A204.1 (cell line): ENCODE measurements around the gene D2HGDH.
"Not testable (repeated sequence)": the region's sequence is repeated elsewhere in the genome, so short reads cannot be mapped to it uniquely, and the experiment has no call there.

Experiments used
- FAIRE-seq: peaks from 2 replicates; lab custom pipeline; 2012; peaks lifted over from hg19 to GRCh38; lab: Jason Lieb, UNC

Gene D2HGDH

GRCh38 chr2:241808721-241809382 lies 74.4 kb downstream of the D2HGDH start, which contains the start of gene NEU4:
Gene NEU4 (plus strand): TSS chr2:241809193. CDS start chr2:241814485, 5,292 bp downstream.
- no peak for FAIRE-seq

GRCh38 chr2:241809383-241810306 lies 75.2 kb downstream of the D2HGDH start:
- no peak for FAIRE-seq

- FAIRE-seq, result no peak
Observed at GRCh38 chr2:241810307-241811200, 76.1 kb downstream of the D2HGDH start.

DNA sequence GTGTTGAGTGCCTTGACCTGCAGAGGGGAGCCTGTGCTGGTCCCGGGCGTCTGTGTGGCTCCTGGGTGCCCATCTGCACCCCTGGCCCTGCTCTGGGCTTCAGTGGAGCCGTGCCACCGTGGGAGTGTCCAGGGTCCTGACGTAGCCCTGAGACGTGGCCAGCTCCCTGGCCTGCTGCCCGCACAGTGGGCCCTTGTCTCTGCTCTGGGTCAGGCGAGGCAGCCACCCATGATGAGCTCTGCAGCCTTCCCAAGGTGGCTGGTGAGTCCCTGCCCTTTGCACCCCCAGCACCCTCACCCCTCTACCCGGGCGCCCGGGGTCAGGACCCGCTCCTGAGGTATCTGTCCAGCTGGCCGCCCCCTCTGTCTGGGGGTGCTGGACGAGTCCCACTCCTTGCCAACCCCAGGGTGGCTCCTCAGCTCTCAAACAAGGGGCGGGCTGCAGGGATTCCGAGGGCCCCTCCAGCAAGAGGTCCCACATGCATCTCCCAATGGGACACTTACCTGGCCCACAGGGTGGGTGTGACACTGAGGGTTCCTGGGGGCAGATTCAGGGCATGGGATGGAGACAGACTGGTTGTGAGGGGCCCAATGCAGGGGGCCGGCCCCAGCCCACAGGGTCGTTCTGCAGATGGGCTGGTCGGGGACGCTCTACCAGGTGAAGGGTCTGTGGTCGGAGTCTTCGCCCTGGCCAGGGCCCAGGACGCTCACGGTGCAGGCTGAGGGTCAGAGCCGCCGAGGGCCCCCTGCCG lies 76.9 kb downstream of the D2HGDH start:
- no peak for FAIRE-seq

DNA sequence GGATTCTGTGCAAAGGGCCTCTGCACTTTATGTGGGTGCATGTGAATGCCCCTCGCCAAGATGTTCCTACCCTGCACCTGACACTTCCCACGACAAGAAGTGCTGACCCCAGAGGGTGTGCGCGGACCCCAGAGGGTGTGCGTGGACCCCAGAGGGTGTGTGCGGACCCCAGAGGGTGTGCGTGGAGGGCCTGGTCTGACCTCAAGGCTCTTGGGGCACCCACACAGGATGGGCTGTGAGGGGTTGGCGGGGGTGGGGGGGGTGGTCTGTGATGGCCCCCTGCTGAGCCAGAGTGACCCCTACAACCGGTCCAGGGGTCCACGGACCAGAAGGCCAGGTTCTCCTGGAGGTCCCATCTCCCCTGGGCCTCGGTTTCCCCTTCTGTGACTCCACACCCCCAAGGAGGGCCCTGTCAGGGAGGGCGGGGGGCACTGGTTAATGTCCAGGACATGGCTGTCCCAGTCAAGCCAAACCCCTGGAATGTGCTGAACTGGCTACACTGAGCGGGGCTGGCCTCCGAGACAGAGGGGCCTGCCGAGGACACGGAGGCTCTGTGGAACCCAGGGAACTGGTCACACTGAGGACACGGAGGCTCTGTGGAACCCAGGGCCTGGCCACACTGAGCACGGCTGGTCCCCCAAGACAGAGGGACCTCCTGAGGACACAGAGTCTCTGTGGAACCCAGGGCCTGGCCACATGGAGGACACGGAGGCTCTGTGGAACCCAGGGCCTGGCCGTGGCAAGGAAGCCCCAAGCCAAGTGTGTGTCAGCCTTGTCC lies 77.7 kb downstream of the D2HGDH start:
- FAIRE-seq, result no peak

DNA sequence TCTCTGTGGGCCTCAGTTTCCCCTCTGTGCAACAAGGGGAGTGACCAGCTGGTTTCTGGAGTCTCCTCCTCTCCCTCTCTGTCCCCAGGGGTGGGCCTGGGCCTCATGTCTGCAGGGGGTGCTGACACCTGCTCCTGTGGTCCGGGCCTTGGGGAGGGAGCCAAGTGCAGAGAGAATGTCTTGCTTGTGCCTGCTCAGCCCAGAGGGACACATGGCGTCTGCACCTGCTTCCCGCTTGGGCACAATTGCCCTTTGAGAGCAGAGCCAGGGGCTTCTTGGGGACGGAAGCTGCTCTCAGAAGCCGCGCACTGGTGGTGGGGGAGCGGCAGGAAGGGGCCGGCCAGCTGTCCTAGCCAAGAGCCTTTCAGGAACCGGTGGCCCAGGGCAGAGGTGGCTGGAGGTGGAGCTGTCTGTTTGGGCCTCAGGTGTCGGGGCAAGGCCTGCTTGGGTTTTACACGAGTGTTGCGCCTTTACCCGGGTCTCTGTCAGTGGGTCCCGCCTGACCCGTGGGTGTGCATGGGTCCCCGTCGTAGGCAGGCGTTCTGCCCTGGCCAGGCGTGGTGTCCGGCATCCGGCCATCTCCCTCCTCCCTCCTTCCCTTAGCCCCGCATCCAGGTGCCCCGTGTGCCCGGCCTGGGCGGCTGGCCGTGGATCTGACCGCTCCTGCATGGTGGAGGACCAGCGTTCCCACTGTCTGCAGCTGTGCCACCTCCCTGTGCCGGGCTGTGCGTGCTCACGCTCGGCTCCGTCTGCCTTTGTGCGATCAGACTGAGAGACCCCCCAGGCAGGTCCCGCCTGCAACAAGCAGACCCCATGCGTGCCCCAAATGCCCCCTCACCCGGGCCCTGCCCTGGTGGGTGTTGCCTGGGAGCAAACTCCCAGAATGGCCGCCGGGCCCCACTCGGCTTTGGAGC lies 78.6 kb downstream of the D2HGDH start:
- no peak for FAIRE-seq

GRCh38 chr2:241813644-241814392 lies 79.4 kb downstream of the D2HGDH start:
- no peak for FAIRE-seq

DNA sequence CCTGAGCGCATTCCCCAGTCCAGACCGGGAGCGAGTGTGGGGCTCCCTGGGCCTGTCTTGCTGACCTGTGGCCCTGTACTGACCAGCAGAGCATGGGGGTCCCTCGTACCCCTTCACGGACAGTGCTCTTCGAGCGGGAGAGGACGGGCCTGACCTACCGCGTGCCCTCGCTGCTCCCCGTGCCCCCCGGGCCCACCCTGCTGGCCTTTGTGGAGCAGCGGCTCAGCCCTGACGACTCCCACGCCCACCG lies 79.9 kb downstream of the D2HGDH start:
- FAIRE-seq, result no peak

DNA sequence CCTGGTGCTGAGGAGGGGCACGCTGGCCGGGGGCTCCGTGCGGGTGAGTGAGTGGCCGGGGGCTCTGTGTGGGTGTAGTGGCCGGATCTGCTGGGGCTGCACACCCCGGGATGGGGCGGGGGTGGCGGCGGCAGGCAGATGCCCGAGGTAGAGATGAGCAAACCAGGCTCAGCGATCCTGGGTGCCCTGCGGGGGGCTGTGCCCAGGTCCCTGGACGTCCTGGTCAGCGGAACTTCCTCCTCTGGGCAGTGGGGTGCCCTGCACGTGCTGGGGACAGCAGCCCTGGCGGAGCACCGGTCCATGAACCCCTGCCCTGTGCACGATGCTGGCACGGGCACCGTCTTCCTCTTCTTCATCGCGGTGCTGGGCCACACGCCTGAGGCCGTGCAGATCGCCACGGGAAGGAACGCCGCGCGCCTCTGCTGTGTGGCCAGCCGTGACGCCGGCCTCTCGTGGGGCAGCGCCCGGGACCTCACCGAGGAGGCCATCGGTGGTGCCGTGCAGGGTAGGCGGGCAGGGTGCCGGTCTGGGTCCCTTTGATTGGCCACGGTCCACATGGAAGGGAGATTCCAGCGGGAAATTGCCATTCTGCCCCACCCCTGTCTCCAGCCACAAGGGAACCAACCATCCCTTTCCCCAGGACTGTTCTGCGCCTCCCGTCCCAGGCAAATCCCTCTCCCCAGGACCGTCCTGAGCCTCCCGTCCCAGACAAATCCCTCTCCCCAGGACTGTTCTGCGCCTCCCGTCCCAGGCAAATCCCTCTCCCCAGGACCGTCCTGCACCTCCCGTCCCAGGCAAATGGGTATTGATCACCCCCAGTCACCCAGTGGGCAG lies 80.4 kb downstream of the D2HGDH start:
- no peak for FAIRE-seq

GRCh38 chr2:241815477-241816430 lies 81.3 kb downstream of the D2HGDH start:
- no peak for FAIRE-seq

GRCh38 chr2:241816431-241817121 lies 82.1 kb downstream of the D2HGDH start:
- FAIRE-seq, result no peak

DNA sequence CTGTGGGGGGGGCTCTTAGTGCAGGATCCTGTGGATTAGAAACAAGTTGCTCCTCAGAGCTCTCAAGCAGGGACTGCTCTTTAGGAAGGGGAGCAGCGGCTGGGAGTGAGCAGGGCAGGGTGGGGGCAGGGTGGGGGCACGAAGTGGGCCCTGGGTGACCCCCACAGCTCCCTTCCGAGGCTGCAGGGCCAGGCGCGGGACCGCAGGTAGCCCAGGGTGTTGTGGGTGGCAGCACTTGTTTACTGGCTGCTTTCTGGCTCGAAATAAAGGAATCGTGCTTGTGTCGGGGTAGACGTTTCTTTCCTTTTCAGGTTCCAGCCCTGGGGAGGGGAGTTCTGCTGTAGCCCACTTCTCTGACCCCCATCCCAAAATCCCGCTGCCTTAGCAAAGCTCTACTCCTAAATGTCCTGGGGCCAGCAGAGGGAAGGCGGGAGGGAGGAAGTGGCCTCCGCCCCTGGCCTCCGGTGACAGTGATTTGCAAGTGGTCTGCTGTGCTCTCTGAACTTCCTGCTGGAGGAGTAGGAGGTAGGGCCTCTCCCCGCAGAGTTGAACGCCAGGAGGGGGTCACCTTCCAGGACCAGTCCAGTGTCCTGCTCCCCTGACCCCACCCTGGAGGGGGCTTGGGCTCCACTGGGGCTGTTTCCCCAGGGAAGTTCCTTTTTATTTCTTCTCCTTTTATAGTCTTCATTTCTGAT lies 82.8 kb downstream of the D2HGDH start:
- no peak for FAIRE-seq

GRCh38 chr2:241817821-241818215 lies 83.4 kb downstream of the D2HGDH start:
- not testable (repeated sequence) for FAIRE-seq
